ENCODE data around the gene SPR. TPM values are rescaled to one million over a fixed set of nuclear protein-coding genes. Genes with fewer than 3 reads are reported as not detected.

SPR gene
- total and polyA plus RNA-seq, 2 donors (not counting 3 experiments of a cell fraction or from before 2014, with no cell fraction given) = 22.0 to 27.6 TPM

DNA sequence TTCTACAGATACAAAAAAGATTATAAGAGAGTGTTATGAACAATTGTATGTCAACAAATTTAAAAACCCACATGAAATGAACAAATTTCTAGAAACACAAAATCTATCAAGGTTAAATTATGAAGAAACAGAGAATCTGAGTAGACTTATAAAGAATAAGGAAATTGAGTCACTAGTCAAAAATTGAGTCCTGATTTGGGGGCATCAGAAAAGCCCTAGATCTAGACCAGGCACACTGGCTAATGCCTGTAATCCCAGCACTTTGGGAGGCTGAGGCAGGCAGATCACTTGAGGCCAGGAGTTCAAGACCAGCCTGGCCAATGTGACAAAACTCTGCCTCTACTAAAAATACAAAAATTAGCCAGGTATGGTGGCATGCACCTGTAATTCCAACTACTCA is 15.3 kb upstream of the SPR start:
- intact Hi-C loops (cut with micrococcal nuclease) = no loop called here
- peaks cover 10 to 50% of the 10 kb centered on the region in 2 experiments for H3K27me3 ChIP-seq (ENCODE audit: control insufficient read depth in 2 of 2, insufficient read depth in 2 of 2, low read length in 2 of 2)
- no peaks in the 10 kb centered on the region for H4K20me1 ChIP-seq (replicated peaks; ENCODE audit: control insufficient read depth, extremely low read depth, insufficient read depth, low read length)
- dilution Hi-C loops (cut with MboI; ENCODE audit: extremely low pct_ligation_motif_present, low sequenced_read_pairs) = no loop called here
- no peak overlapping the region for H3K27ac ChIP-seq (ENCODE audit: insufficient read depth, low read depth, low read length)
- BruUV-seq (replicated peaks) = no TSS peak
- TF ChIP-seq POLR2A (IDR thresholded peaks at IDR 0.05; ENCODE audit: low read depth, low read length) = no peak
- TF ChIP-seq POLR2AphosphoS5 (IDR thresholded peaks at IDR 0.05; ENCODE audit: insufficient read depth, low read depth, low read length) = no peak
- TF ChIP-seq, protein P1, sequence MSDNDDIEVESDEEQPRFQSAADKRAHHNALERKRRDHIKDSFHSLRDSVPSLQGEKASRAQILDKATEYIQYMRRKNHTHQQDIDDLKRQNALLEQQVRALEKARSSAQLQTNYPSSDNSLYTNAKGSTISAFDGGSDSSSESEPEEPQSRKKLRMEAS (IDR thresholded peaks at IDR 0.05; ENCODE audit: insufficient read depth, insufficient read length) = no peak
- TF ChIP-seq JUN (IDR thresholded peaks at IDR 0.05; ENCODE audit: borderline replicate concordance, insufficient read depth, insufficient read length, low read depth) = no peak
- no peak for TF ChIP-seq FOS (IDR thresholded peaks at IDR 0.05; ENCODE audit: borderline replicate concordance, insufficient read depth, low read length)
- TF ChIP-seq EZH2 (IDR thresholded peaks at IDR 0.05; ENCODE audit: borderline replicate concordance, low read depth, low read length, severe bottlenecking) = no peak
- TF ChIP-seq, protein P2, sequence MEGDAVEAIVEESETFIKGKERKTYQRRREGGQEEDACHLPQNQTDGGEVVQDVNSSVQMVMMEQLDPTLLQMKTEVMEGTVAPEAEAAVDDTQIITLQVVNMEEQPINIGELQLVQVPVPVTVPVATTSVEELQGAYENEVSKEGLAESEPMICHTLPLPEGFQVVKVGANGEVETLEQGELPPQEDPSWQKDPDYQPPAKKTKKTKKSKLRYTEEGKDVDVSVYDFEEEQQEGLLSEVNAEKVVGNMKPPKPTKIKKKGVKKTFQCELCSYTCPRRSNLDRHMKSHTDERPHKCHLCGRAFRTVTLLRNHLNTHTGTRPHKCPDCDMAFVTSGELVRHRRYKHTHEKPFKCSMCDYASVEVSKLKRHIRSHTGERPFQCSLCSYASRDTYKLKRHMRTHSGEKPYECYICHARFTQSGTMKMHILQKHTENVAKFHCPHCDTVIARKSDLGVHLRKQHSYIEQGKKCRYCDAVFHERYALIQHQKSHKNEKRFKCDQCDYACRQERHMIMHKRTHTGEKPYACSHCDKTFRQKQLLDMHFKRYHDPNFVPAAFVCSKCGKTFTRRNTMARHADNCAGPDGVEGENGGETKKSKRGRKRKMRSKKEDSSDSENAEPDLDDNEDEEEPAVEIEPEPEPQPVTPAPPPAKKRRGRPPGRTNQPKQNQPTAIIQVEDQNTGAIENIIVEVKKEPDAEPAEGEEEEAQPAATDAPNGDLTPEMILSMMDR (IDR thresholded peaks at IDR 0.05; ENCODE audit: extremely low read depth in 1 of 2, insufficient read depth in 1 of 2, low read depth in 1 of 2, low read length in 2 of 2) = no peak
- no peak for TF ChIP-seq GATA2 (IDR thresholded peaks at IDR 0.05; ENCODE audit: insufficient read depth, insufficient read length, low read depth, low read length)
- no peak for TF ChIP-seq MYC (IDR thresholded peaks at IDR 0.05; ENCODE audit: low read depth, low read length)
- no peak overlapping the region for H2AFZ ChIP-seq (ENCODE audit: low read depth, low read length)
- no peak overlapping the region for H3K4me2 ChIP-seq (ENCODE audit: insufficient read depth, low read length)
- no peak overlapping the region for H3K9ac ChIP-seq (replicated peaks; ENCODE audit: extremely low read depth, insufficient read depth, low read length)
- ChIA-PET POLR2A (no interaction called here), CTCF (interaction anchor here (1.0 to 1.2 kb wide), 2 partner anchors 9 to 15 kb away, joined by 4 to 5 read pairs; partner anchors contain the start of gene SPR)
- H3K4me3 ChIP-seq (replicated peaks in 1 of 3; ENCODE audit: insufficient read depth in 1 of 3, low read depth in 1 of 3, low read length in 3 of 3) = no peak overlapping the region
- no peaks in the 10 kb centered on the region for H3K79me2 ChIP-seq (ENCODE audit: control insufficient read depth, insufficient read depth, low read length)
- DNase-seq (ENCODE audit: low read depth, low spot score) (no peak), FAIRE-seq (no peak)
- H3K9me1 ChIP-seq (replicated peaks; ENCODE audit: control insufficient read depth, extremely low read depth, insufficient read depth, low read length) = no peaks in the 10 kb centered on the region
- H3K4me1 ChIP-seq (ENCODE audit: control insufficient read depth, extremely low read depth, insufficient read depth, low read length) = no peaks in the 10 kb centered on the region
- no peaks in the 10 kb centered on the region for H3K9me3 ChIP-seq (replicated peaks; ENCODE audit: control insufficient read depth, insufficient read depth, low read length)
- H3K36me3 ChIP-seq (ENCODE audit: control insufficient read depth in 2 of 2, extremely low read depth in 1 of 2, insufficient read depth in 2 of 2, low read length in 2 of 2) = no peaks in the 10 kb centered on the region
